HG02981 (cell line): ENCODE measurements around the gene CCDC28B.
"Not testable (repeated sequence)": the region's sequence is repeated elsewhere in the genome, so short reads cannot be mapped to it uniquely, and the experiment has no call there.

Source experiments
- ATAC-seq: cut with Tn5 transposase; IDR thresholded peaks from one replicate; pipeline ENCODE4 v1.9.1; 2021; ENCODE audit warnings: mild to moderate bottlenecking, moderate library complexity; ENCODE audit not compliant: unreplicated experiment

Gene CCDC28B

GRCh38 chr1:32200226-32201010 is at the start of gene CCDC28B:
Gene CCDC28B, plus strand, starts transcription at chr1:32200595. Its CDS starts 1,341 bp downstream, at chr1:32201936.
- ATAC-seq: no peak

GRCh38 chr1:32150847-32151246 is 49.5 kb upstream of the CCDC28B start:
- no peak for ATAC-seq

- no peak for ATAC-seq
Measured at GRCh38 chr1:32151319-32151787, 49.0 kb upstream of the CCDC28B start.

- ATAC-seq: no peak
Measured at GRCh38 chr1:32159189-32159588, 41.2 kb upstream of the CCDC28B start.

- no peak for ATAC-seq
Measured at GRCh38 chr1:32163405-32163804, 37.0 kb upstream of the CCDC28B start.

- not testable (repeated sequence) for ATAC-seq
Measured at GRCh38 chr1:32165633-32166032, 34.8 kb upstream of the CCDC28B start.

- ATAC-seq: no peak
Measured at GRCh38 chr1:32170991-32171390, 29.4 kb upstream of the CCDC28B start.

GRCh38 chr1:32172621-32173245 is 27.7 kb upstream of the CCDC28B start:
- no peak for ATAC-seq

GRCh38 chr1:32178380-32179192 is 21.8 kb upstream of the CCDC28B start:
- no peak for ATAC-seq

- ATAC-seq: no peak
Measured at GRCh38 chr1:32179193-32179442, 21.3 kb upstream of the CCDC28B start.

- peak; percentile 82 for ATAC-seq
Measured at GRCh38 chr1:32179443-32180185, 20.8 kb upstream of the CCDC28B start, which contains the start of gene TXLNA. Gene TXLNA, plus strand, starts transcription at chr1:32179675. Its CDS starts 671 bp downstream, at chr1:32180346.

GRCh38 chr1:32180186-32181060 is 20.0 kb upstream of the CCDC28B start:
- ATAC-seq: peak; percentile 13

- no peak for ATAC-seq
Measured at GRCh38 chr1:32181065-32181464, 19.3 kb upstream of the CCDC28B start.

- ATAC-seq: no peak
Measured at GRCh38 chr1:32181563-32181962, 18.8 kb upstream of the CCDC28B start.

GRCh38 chr1:32182060-32182459 is 18.3 kb upstream of the CCDC28B start:
- no peak for ATAC-seq

- no peak for ATAC-seq
Measured at GRCh38 chr1:32184650-32185049, 15.7 kb upstream of the CCDC28B start.

- ATAC-seq: no peak
Measured at GRCh38 chr1:32186077-32186476, 14.3 kb upstream of the CCDC28B start.

- ATAC-seq: no peak
Measured at GRCh38 chr1:32186491-32186890, 13.9 kb upstream of the CCDC28B start.

- ATAC-seq: no peak
Measured at GRCh38 chr1:32187850-32188249, 12.5 kb upstream of the CCDC28B start.
